Neural progenitor cell (in vitro differentiated cells): ENCODE data around the gene ZFP1. TPM values are rescaled to one million over a fixed set of nuclear protein-coding genes. Genes with fewer than 3 reads are reported as not detected.
A peak's percentile ranks its signal among the peaks of the same experiment; 100 is the strongest.

ENCODE experiments used
- DNase-seq: peaks from one replicate; pipeline ENCODE4 v3.0.0-alpha.2; 2016; ENCODE audit warnings: low spot score
- H2AFZ ChIP-seq: fragments of 200-600 bp; sonication (generic); replicated peaks from 2 replicates; pipeline ENCODE4 v1.6.1; 2016; ENCODE audit warnings: antibody characterized with exemption
- H3F3A ChIP-seq: fragments of 200-600 bp; sonication (generic); 2 replicates; pipeline ENCODE4 v1.6.1; 2016; ENCODE audit warnings: antibody characterized with exemption, low read depth
- H3K27ac ChIP-seq: fragments of 200-600 bp; sonication (generic); 2 replicates; pipeline ENCODE4 v1.5.1; 2016; ENCODE audit warnings: mild to moderate bottlenecking
- H3K27me3 ChIP-seq: fragments of 200-600 bp; sonication (generic); 2 replicates; pipeline ENCODE4 v1.6.1; 2016; ENCODE audit warnings: mild to moderate bottlenecking, moderate library complexity
- H3K36me3 ChIP-seq: fragments of 200-600 bp; sonication (generic); 2 replicates; pipeline ENCODE4 v1.5.1; 2016
- H3K4me1 ChIP-seq: fragments of 200-600 bp; sonication (generic); 2 replicates; pipeline ENCODE4 v1.6.1; 2016; ENCODE audit warnings: mixed run types
- H3K4me2 ChIP-seq: fragments of 200-600 bp; sonication (generic); 2 replicates; pipeline ENCODE4 v1.6.1; 2016
- H3K4me3 ChIP-seq: fragments of 200-600 bp; sonication (generic); 2 replicates; pipeline ENCODE4 v1.5.1; 2016
- H3K79me2 ChIP-seq: fragments of 200-600 bp; sonication (generic); 2 replicates; pipeline ENCODE4 v1.6.1; 2016; ENCODE audit warnings: low read depth
- H3K9ac ChIP-seq: fragments of 200-600 bp; sonication (generic); 2 replicates; pipeline ENCODE4 v1.6.1; 2016
- H3K9me3 ChIP-seq: fragments of 200-600 bp; sonication (generic); 2 replicates; pipeline ENCODE4 v1.5.1; 2016; ENCODE audit warnings: low read depth
- H4K20me1 ChIP-seq: fragments of 200-600 bp; sonication (generic); 2 replicates; pipeline ENCODE4 v1.6.1; 2016; ENCODE audit warnings: low read depth
- H3K27ac Mint-ChIP-seq: 3 replicates; pipeline ENCODE4 v1.8.0; 2021; ENCODE audit warnings: mixed read lengths
- H3K27me3 Mint-ChIP-seq: 2 replicates; pipeline ENCODE4 v1.8.0; 2022; ENCODE audit warnings: low read depth, mild to moderate bottlenecking, inconsistent platforms, moderate library complexity, mixed read lengths; ENCODE audit not compliant: insufficient read depth
- H3K36me3 Mint-ChIP-seq: 3 replicates; pipeline ENCODE4 v1.8.0; 2021; ENCODE audit warnings: mixed read lengths
- H3K4me1 Mint-ChIP-seq: 3 replicates; pipeline ENCODE4 v1.8.0; 2021; ENCODE audit warnings: mixed read lengths
- H3K4me3 Mint-ChIP-seq: 3 replicates; pipeline ENCODE4 v1.8.0; 2021; ENCODE audit warnings: mild to moderate bottlenecking, moderate library complexity, mixed read lengths
- H3K9me3 Mint-ChIP-seq: 3 replicates; pipeline ENCODE4 v1.8.0; 2020; ENCODE audit warnings: mixed read lengths
- CTCF ChIP-seq: fragments of 200-600 bp; sonication (generic); IDR thresholded peaks from 2 replicates; pipeline ENCODE4 v1.5.1; 2017; ENCODE audit warnings: antibody characterized with exemption, mild to moderate bottlenecking
- EZH2 ChIP-seq: fragments of 200-600 bp; sonication (generic); IDR thresholded peaks from 2 replicates; pipeline ENCODE4 v1.6.1; 2017; ENCODE audit warnings: antibody characterized with exemption, mild to moderate bottlenecking, moderate library complexity
- EZH2phosphoT487 ChIP-seq: fragments of 200-600 bp; sonication (generic); IDR thresholded peaks from 2 replicates; pipeline ENCODE4 v1.6.1; 2017; ENCODE audit warnings: antibody characterized with exemption
- total RNA-seq: library from RNA; depleted of rRNA; stranded (reverse); fragments of >200 nt; gene quantifications from 2 replicates; pipeline ENCODE4 v1.2.3, GENCODE V29; 2015; ENCODE audit warnings: low replicate concordance

The ZFP1 gene
- total RNA-seq, 1 donor from 2014 or later = 35.4 TPM

- peaks cover 24% of the 10 kb centered on the region for H3K36me3 Mint-ChIP-seq
- Histone ChIP-seq H3K4me2 (no peak overlapping the region), H2AFZ (no peak overlapping the region)
Measured at GRCh38 chr16:75106351-75107274, 41.7 kb upstream of the ZFP1 start.

DNA sequence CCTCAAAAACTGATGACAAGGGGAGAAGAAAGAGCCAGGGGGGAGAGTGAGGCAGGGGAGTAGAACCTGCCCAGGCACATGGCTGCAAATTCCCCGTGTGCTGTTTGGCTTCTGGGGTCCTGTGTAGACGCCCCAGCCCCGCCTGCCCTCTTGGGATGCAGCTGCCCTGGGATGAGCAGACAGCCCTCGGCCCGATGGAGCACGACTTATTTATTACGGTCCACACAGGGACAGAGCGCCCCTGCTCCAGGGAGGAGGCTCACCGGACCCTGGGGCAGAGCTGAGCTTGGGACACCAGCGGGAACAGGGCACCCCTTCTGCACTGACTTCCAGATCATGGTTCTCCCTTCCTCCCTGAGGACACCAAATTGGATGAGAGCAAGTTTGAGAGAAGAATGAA is 40.8 kb upstream of the ZFP1 start:
- H3K36me3 Mint-ChIP-seq = peaks cover 19% of the 10 kb centered on the region
- Histone ChIP-seq H3K9ac (no peak overlapping the region), H3K36me3 (no peaks in the 10 kb centered on the region), H4K20me1 (peaks cover 44% of the 10 kb centered on the region), H3K9me3 (no peaks in the 10 kb centered on the region), H3K27ac (no peak overlapping the region), H3K79me2 (peaks cover 8% of the 10 kb centered on the region), H3K4me1 (peaks cover 21% of the 10 kb centered on the region), H3K4me3 (no peak overlapping the region), H3K4me2 (no peak overlapping the region), H3F3A (peaks cover 19% of the 10 kb centered on the region), H2AFZ (no peak overlapping the region), H3K27me3 (no peaks in the 10 kb centered on the region)
- peaks cover 46% of the 10 kb centered on the region for H3K4me1 Mint-ChIP-seq
- peaks cover 10% of the 10 kb centered on the region for H3K27me3 Mint-ChIP-seq
- TF ChIP-seq CTCF = no peak
- TF ChIP-seq EZH2 = no peak
- TF ChIP-seq EZH2phosphoT487 = no peak
- no peaks in the 10 kb centered on the region for H3K9me3 Mint-ChIP-seq
- DNase-seq = no peak
- H3K4me3 Mint-ChIP-seq = no peak overlapping the region
- H3K27ac Mint-ChIP-seq = no peak overlapping the region

More at GRCh38 chr16:75106351-75107274, 41.7 kb upstream of the ZFP1 start:
- H3K27ac ChIP-seq = no peak overlapping the region
- Mint-ChIP-seq H3K4me3 (no peak overlapping the region), H3K9me3 (no peaks in the 10 kb centered on the region), H3K4me1 (peaks cover 43% of the 10 kb centered on the region), H3K27me3 (peaks cover 10% of the 10 kb centered on the region), H3K27ac (peak overlapping the region; percentile 65)
- TF ChIP-seq EZH2phosphoT487 = no peak
- no peak for TF ChIP-seq CTCF
- TF ChIP-seq EZH2 = no peak
- peaks cover 8% of the 10 kb centered on the region for H3K79me2 ChIP-seq
- no peak overlapping the region for H3K9ac ChIP-seq
- peaks cover 21% of the 10 kb centered on the region for H3K4me1 ChIP-seq
- no peaks in the 10 kb centered on the region for H3K9me3 ChIP-seq
- peaks cover 19% of the 10 kb centered on the region for H3F3A ChIP-seq
- no peak overlapping the region for H3K4me3 ChIP-seq
- DNase-seq = no peak
- no peaks in the 10 kb centered on the region for H3K27me3 ChIP-seq
- peaks cover 44% of the 10 kb centered on the region for H4K20me1 ChIP-seq
- no peaks in the 10 kb centered on the region for H3K36me3 ChIP-seq

DNA sequence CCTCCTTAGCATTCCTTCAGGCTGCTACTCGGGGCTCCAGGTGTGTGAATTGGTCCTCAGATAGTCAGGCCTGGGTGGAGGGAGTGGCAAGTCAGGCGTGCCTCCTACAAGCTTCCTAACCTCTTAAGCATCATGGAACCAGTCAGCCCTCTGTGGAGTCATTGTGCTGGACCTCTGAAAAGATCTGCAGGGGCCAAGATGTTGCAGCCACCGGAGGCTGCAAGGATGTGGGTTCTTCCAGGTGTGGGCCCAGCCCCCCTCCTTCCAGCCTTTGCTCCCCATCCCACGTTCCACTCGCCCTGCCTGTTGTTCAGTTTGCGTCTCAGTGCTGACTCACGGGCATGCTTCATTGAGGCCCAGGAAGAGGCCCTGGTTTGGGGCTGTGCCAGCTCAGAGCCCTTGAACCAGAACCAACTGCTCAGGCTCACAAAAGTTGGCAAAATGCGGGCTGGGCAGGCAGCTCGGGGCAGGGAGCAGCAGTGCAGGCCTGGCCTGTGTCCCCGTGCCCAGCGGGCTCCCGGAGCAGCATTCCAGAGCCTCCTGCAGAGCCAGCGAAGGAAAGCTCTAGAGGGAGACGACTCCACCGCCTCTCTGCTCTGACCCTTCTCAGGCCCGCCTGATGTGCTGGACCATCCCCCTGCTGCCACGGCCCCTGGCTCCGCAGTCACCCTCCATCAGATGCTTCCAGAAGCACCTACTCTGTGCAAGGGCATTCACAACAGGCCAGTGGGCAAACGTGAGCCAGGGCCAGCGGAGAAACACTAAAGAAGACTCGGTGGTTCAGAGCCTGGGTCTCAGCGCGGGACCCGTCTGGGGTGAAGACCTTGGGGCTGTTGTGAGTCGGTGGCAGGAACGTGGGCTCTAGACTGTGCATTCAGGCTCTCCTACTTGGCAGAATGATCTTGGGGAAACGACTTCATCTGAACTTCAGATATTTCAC is 39.3 kb upstream of the ZFP1 start:
- no peaks in the 10 kb centered on the region for H3K9me3 ChIP-seq
- TF ChIP-seq EZH2phosphoT487 = no peak
- no peak for TF ChIP-seq CTCF
- TF ChIP-seq EZH2 = no peak
- H3K9ac ChIP-seq = no peak overlapping the region
- Mint-ChIP-seq H3K9me3 (no peaks in the 10 kb centered on the region), H3K4me3 (no peak overlapping the region), H3K27me3 (peaks cover 7% of the 10 kb centered on the region), H3K27ac (peak overlapping the region; percentile 22), H3K36me3 (peaks cover 9% of the 10 kb centered on the region), H3K4me1 (peaks cover 49% of the 10 kb centered on the region)
- peaks cover 19% of the 10 kb centered on the region for H3F3A ChIP-seq
- no peaks in the 10 kb centered on the region for H3K27me3 ChIP-seq
- peaks cover 21% of the 10 kb centered on the region for H3K4me1 ChIP-seq
- no peaks in the 10 kb centered on the region for H3K36me3 ChIP-seq
- peaks cover 40% of the 10 kb centered on the region for H4K20me1 ChIP-seq
- H3K4me2 ChIP-seq = no peak overlapping the region
- H2AFZ ChIP-seq = no peak overlapping the region
- DNase-seq = no peak
- H3K79me2 ChIP-seq = no peaks in the 10 kb centered on the region
- H3K27ac ChIP-seq = no peak overlapping the region
- no peak overlapping the region for H3K4me3 ChIP-seq
